Midbrain (tissue), 1 donor: ENCODE data around the gene ARHGEF1.

Experiments
- DNase-seq: peaks from one replicate; lab custom pipeline; 2025; lab: John Stamatoyannopoulos, UW

ARHGEF1 gene

GRCh38 chr19:41883821-41884733 is 1.1 kb downstream of the ARHGEF1 start:
- peak; percentile 95 for DNase-seq

DNA sequence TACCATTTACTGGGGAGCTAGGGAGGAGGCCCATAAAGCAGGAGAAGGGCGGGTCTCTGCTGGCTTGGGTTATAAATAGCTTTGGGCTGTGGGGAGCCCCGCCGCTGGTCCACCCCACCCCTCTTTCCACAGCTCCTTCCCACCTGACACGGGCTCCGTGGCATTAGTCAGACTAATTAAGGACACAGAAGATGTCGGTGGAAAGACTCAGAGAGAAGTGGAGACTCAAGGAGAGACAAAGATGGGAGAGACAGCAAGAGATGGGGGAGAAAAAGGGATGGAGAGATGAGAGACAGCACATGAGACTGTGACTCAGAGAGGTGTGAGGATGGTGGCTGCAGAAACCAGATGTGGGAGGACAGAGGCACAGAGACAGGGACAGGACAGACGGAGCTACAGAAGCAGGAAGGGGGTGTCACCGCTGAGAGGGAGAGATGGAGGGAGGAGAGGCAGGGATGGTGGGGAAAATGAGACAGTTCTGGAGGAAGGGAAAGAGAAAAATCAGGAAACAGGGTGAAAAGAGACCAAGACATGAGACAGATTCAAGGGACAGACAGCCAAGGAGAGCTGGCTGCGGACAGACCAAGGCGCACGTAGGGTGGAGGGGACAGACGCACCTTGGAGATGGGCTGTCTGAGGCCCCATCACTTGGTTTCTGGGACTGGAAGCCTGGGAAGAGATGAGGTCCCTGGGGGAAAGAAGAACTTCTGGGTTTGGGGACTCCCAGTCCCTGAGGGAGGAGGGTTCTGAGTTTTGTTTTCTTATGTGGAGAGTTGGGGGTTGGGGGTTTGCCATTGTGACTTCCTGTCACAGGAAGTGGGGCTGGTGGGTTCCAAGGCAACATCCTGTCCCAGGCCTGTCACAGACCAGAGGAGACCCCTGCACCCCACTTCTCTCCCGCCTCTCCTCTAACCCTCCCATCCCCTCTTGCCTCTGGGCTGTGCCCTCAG is 4.1 kb downstream of the ARHGEF1 start:
- no peak for DNase-seq

GRCh38 chr19:41887711-41888382 is 4.9 kb downstream of the ARHGEF1 start:
- peak; percentile 69 for DNase-seq

DNA sequence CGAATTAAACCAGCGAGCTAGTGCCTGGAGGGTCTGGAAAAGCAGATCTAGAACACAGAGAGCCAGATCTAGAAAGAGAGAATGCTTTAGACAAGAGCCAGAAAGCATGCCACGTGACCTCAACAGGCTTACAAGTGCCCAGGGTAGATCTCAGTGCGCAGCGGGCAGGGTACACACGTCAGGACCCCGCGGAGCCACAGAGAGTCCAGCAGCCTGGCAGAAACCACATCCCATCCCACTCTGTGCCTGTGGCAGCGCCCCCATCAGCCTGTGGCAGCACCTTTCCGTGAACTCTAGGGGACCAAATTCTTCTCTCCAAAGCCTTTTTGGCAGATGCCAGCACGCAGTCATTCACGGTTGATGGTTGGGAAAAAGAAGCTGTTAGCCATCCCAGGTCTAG is 5.9 kb downstream of the ARHGEF1 start:
- DNase-seq: no peak

DNA sequence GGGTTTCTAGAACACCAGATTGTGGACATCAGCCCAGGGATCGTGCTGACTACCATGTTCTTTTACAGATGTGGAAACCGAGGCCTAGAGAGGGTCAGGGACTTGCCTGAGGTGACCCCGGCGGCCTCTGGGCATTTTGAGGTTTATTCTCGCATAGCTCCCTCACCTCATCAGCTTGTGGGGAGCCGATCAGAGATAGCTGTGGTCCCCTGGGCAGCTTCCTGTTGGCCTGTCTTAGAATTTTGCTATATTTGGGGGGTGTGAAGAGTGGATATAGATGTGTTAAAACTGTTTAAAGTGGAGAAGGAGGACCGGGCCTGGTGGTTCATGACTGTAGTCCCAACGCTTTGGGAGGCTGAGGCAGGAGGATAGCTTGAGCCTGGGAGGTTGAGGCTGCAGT is 6.9 kb downstream of the ARHGEF1 start:
- DNase-seq: no peak

- DNase-seq: no peak
These were observed 8.0 kb downstream of the ARHGEF1 start for GRCh38 chr19:41890936-41891335.

DNA sequence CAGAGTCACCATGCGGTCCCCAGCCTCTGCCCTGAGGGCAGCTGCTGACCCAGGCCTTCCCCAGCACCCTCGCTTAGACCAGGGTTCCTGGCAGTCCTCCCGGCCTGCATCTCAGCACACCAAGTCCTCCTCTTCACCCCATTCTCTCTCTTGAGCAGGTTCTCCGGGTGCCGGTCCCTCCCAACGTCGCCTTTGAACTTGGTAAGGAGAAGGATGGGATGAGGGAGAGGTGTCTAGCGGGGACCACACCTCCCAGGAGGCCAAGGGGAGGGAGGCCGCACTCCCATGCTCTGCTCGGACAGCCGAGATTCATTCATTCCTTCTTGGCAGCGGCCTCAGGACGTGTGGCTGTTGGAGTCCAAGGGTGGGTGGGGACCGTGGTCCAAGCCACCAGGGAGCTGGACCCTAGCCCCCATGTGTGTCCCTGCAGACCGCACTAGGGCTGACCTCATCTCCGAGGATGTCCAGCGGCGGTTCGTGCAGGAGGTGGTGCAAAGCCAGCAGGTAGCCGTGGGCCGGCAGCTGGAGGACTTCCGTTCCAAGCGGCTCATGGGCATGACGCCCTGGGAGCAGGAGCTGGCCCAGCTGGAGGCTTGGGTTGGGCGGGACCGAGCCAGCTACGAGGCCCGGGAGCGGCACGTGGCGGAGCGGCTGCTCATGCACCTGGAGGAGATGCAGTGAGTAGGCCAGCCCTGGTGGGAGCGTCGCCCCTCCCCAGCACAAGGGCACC is 9.4 kb downstream of the ARHGEF1 start:
- no peak for DNase-seq

- DNase-seq: no peak
These were observed 10.9 kb downstream of the ARHGEF1 start for GRCh38 chr19:41893899-41894298.

DNA sequence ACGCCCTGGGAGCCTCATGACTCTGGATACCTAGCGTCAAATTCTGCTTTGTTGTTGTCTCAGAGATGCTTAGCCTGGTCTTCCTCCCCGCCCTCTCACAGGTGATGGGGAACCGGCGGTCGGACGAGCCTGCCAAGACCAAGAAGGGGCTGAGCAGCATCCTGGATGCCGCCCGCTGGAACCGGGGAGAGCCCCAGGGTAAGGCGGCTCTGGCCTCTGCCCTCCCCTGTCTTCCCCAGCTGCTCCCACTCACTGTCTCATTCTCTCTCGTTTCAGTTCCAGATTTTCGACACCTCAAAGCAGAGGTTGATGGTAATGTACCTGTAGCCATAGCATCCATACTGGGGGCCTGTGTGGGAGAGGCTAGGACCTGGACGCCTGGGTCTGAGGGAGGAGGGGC is 11.4 kb downstream of the ARHGEF1 start:
- no peak for DNase-seq

- no peak for DNase-seq
These were observed 13.0 kb downstream of the ARHGEF1 start for GRCh38 chr19:41895745-41896580.

GRCh38 chr19:41896581-41896942 is 13.6 kb downstream of the ARHGEF1 start:
- no peak for DNase-seq

GRCh38 chr19:41897181-41897580 is 14.2 kb downstream of the ARHGEF1 start:
- DNase-seq: no peak

GRCh38 chr19:41897820-41898219 is 14.8 kb downstream of the ARHGEF1 start:
- no peak for DNase-seq

DNA sequence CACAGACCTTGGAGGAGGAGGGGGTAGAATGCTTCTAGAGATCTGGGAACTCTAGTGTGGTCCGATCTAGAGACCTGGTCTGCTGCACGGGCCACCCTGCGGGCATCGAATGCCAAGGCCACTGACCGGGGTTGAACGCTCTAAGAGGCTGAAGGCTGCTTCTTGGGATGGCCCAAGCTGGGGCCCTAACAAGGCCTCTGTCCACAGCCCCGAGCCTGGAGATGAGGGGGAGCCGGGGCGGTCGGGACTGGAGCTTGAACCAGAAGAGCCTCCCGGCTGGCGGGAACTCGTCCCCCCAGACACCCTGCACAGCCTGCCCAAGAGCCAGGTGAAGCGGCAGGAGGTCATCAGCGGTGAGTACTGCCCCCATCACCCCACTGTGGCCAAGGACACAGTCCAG is 15.3 kb downstream of the ARHGEF1 start:
- DNase-seq: no peak

- DNase-seq: no peak
These were observed 18.9 kb downstream of the ARHGEF1 start for GRCh38 chr19:41901707-41902360.

DNA sequence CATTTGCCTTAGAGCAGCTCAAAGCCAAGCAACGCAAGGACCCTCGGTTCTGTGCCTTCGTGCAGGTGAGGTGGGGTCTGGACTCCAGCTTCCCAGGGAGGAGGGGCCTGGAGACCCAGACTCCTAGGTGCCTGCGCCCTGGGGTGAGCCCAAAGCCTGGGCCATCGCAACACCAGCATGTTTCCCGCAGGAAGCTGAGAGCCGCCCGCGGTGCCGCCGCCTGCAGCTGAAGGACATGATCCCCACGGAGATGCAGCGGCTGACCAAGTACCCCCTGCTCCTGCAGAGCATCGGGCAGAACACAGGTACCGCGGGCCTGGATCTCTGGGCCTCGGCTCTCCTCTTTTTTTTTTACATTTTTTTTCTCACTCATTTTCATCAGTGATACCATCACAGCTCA is 19.6 kb downstream of the ARHGEF1 start:
- DNase-seq: no peak

- DNase-seq: no peak
These were observed 20.4 kb downstream of the ARHGEF1 start for GRCh38 chr19:41903193-41903953.

GRCh38 chr19:41904118-41904870 is 21.3 kb downstream of the ARHGEF1 start:
- no peak for DNase-seq
